Erythroblast (primary cell): ENCODE results near the gene DOCK9.

Source experiments
- DNase-seq, 2 experiments: peaks; one replicate each; lab custom pipeline; 2025; lab: John Stamatoyannopoulos, UW
- GATA1 ChIP-seq: IDR thresholded peaks from 2 replicates; pipeline ENCODE4 v1.6.1; 2011; ENCODE audit warnings: low read depth, mild to moderate bottlenecking, control low read depth, low read length, moderate library complexity
- POLR2A ChIP-seq: IDR thresholded peaks from 2 replicates; pipeline ENCODE4 v1.6.1; 2011; ENCODE audit warnings: mild to moderate bottlenecking, low read length

Gene DOCK9

DNA sequence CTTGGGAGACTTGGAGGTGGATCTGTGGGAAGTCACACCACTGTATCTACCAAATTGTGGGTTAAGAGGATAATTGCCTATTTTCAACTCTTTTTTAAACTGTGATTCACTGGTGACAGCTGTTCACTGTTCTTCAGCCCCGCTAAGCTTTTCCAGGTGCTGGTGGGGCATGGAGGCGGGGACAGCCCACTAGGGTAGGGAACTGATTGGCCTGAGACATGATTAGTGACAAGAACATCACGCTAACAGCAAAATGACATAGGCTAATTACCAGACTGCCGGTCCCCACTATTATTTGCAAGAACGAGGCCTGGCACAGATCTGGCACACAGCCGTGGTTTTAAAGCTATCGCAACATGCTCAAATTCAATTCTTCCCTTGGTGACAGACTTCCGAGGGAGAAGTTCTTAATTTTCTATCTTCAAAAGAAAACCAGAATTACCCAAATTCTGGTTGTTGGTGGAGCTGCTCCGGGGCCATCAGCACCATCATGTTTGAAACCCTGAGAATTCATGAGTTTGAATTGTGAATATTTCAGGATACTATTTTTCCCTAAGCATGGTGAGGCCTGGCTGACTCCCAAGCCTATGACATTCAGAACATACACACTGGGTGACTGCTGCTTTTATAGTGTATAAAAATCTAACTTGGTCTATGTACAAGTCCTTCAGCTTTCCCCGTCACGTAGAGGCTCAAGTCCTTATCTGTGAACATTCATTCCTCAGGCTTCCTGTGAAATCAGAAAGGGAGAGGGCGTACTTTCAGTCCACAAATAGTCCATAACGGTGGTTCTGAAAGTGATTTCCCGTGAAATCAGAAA, 17.9 kb downstream of the DOCK9 start:
- TF ChIP-seq GATA1 (no peak), POLR2A (no peak)
- no peak for DNase-seq

DNA sequence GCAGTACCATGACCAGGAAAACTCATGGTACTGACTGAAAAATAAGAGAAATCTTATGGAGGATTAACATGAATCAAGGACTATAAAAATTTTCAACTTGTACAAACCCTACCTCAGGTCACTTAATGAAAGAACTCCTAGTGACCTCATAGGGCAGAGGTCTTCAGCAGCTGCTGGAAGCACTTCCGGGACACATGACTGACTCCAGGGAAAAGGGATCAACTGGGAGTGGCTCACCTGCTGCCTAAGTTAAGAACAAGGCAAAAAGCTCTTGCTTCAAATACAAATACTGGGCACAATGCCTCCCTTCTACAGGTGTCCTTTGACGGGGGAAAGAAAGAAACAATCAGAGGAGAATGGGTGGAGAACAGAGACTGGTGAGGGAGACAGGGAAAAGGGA, 18.6 kb downstream of the DOCK9 start:
- TF ChIP-seq GATA1 (no peak), POLR2A (no peak)
- DNase-seq: no peak

DNA sequence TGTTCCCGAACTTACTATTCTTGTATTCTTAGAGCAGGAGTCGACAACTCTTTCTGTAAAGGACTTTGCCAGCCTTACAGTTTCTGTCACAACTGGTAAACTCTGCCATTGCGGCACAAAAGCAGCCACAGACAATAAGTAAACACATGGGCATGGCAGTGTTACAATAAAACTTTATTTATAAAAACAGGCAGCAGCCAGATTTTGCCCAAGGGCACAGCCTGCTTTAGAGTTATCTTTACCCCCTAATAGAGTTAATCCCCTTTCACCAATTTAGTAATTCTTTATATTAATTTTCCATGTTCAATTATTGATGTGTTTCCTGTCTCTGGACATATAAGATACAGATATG, 19.4 kb downstream of the DOCK9 start:
- no peak for DNase-seq
- no peak for TF ChIP-seq POLR2A
- no peak for TF ChIP-seq GATA1

DNA sequence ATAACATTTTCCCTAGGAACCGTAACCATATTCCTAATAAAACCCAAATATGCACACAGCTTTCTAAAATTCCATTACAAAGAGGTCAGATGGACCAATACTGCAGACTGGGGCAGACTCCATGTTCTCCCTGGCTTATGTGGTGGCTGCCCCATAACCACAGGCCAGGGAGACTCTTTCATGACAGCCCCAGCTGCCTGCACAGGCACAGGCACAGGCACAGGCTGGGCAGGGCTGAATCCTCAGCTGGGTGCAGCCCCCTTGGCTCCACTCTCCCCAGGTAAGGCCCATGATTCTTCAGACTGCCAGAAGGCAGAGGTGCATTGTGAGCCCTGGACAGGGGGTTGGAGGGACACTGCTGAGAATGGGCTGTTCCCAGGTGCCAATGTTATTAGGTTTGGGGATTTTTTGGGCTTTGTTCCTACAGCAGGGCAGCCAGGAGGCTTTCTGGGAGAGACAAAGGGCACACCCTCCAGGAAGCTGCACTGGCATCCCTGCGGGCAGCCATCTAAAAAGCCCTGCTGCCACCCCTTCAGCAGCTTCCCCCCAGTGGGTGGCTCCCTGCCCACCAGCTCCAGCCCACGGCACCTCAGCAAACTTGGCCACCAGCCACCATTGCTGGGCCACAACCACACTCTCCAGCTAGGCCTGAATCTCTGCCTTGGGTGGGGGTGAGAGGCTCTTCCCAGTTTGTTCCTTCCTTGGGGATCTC, 20.0 kb downstream of the DOCK9 start:
- TF ChIP-seq POLR2A: no peak
- no peak for TF ChIP-seq GATA1
- DNase-seq: no peak

DNA sequence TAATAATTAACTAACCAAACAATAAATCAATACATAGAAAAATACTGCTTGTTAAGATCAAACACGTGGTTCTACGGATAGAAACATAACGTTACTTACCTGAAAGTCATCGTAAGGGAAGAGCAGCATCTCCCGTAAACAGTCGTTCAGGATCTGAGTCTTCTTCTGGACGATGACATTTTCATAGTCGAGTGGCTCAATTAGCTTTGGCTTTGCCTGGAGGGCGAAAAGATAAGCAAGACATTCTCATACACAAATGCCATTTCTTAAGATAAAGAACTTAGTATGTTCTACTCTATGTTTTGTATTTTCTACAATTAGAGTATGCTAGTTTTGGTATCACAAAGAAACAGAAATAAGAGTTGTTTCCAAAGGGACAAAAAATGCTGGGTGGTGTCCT, 22.5 kb downstream of the DOCK9 start:
- TF ChIP-seq POLR2A: no peak
- TF ChIP-seq GATA1: no peak
- DNase-seq: no peak

DNA sequence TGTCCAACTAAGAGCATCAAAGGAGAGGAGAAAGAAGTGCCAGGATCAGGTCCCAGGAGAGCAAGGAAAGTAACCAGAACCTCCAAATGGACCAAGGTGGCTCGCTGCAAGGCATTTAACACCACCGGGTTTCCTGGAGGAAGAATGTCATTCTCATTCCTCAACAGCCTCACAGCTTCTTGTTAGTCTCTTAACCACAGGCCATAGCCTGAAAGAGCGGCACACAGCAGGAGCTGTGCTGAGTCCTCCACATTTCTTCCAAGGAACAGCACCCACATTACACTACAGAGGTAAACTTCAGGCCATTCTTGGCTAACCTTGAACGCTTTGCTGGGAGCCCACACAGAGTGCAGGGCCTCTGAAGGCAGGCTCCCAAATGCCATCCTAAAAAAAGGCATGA, 23.6 kb downstream of the DOCK9 start:
- TF ChIP-seq GATA1: no peak
- TF ChIP-seq POLR2A: no peak

DNA sequence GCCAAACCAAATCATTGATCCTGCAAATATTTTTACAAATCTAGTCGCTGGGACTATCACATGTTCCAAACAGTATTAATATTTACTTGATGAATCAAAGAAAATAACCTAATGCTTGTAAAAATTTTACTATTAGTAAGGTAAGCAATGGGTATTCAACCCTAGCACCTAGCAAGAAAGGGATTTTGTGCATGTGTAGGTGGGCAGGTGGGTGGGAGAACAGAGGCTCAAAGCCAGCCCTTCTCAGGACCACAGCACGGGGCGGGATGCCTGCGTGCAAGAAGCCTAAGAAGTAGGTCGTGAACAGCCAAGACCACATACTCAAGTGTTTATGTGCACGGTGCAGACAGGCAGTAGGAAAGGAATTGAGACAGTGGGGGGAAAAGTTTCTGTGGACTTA, 26.6 kb downstream of the DOCK9 start:
- TF ChIP-seq GATA1: no peak
- no peak for TF ChIP-seq POLR2A
- no peak for DNase-seq

More for the DNA sequence above, 23.6 kb downstream of the DOCK9 start:
- DNase-seq: no peak

DNA sequence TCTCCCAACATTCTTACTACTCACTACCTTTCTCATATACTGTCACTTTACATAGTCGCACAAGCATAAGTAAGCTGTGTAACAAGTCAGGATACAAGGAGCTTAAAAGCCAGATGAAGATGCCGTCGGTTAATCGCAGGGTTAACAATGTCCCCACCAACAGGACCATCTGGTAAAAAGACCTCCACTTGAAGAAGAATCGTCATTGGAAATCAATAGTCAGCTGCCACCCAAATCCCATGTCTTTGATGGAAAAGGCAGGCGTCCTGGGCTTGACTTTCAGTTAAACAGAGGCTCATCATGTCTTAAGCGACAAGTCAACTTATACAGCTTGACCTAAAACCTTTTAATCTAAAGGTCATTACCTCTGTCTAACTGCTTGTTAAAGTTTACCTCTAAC, 27.2 kb downstream of the DOCK9 start:
- no peak for DNase-seq
- TF ChIP-seq POLR2A (no peak), GATA1 (no peak)

DNA sequence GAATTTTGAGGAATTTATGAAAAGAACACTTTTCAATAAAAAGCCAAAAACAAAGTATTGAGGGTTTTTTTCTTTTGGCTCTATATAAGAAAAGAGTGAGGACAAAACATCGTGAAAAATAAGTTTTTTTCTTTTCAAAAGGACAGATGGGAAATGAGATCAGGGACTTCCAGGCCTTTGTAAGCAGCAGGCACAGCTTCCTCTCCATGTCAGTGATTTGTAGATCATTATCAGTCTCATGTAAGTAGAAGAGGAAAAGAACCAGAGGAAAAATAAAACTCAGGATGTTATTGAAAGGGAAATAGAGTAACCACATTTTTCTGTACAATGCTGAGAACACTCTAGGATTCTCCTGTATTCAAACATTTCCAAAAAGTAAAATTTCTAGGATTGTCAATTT, 29.9 kb downstream of the DOCK9 start:
- no peak for TF ChIP-seq GATA1
- no peak for TF ChIP-seq POLR2A
- no peak for DNase-seq

DNA sequence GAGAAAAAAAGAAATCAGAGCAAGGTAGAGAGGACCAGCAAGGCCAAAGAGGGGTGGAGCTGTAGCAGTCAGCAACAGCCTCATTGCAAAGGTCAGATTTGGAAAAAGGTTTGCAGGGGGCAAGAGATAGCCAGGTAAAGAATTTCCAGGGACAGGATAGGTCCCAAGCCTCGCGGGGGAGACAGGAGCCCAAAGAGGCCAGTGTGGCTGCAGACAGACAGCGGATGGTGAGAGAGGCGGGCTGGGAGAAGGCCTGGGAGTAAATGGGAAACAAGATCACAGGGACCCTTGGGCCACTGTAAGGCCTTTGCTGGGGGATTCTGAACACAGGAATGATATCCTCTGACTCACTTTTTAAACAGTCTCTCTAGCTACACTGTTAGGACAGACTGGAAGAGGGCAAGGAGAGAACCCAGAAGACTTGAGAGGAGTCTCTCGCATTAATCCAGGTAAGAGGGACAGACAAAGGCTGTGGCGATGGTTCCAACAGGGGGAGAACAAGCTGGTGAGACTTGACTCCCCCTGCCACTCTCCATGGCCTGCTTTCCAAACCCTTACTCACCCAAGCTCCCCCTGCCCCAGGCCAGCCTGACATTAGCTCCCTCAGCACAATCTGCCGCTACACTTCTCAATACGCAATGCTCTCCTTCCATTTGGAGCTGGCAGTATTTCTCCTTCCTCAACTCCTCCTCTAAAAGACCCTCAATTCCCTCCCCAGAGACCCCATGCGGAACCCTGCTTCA, 31.8 kb downstream of the DOCK9 start:
- DNase-seq: no peak
- TF ChIP-seq GATA1 (no peak), POLR2A (no peak)

DNA sequence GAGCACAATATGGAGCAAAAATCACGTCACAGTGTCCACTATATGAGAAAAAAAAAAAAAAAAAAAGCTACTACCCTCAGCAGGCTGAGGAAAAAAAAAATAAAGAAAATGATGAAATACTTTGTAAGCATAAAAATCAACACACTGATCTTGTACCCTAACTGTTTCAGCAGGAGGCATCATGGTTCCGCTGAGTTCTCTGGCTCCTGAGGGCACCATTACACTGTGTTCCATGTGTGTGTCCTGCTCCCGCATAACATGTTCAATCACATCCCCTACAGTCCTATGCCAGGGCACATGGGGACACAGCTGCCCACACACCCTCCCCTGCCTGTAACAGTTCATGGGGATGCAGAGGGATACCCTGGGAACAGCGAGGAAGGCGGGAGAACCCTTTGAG, 33.5 kb downstream of the DOCK9 start:
- DNase-seq: peak; percentile 9 to 48
- no peak for TF ChIP-seq GATA1
- TF ChIP-seq POLR2A: no peak

DNA sequence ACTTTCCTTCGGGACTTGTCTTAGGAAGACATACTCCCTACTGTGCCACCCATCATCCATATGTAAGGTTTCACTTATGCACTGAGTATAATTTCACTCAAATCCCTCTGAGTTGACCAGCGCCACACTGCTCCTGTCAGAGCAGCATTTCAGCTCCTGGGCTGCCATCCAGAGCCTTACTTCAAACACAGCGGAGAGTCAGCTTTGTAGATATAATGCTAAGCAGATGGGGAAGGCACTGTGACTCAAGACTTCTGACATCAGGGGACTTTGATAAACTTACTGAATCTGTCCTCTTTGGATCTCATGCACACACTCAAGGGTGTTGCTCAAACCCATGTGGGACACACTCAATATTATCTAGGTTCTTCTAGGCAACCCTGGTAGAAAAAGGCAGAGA, 34.9 kb downstream of the DOCK9 start:
- peak; percentile 12 to 23 for DNase-seq
- TF ChIP-seq POLR2A (no peak), GATA1 (no peak)

DNA sequence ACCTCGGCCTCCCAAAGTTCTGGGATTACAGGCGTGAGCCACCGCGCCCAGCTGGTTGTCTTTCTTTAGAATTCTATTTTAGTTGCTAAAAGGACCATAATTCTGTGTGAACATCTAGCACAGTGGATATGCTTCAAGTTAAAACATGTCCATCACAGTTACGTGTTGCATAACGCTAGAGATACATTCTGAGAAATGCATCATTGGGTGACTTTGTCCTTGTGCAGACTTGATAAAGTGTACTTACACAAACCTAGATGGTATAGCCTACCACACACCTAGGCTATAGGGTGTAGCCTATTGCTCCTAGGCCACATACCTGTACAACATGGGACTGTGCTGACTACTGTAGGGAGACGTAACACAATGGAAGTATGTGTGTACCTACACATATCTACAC, 35.4 kb downstream of the DOCK9 start:
- TF ChIP-seq POLR2A: no peak
- TF ChIP-seq GATA1: no peak
- no peak for DNase-seq

DNA sequence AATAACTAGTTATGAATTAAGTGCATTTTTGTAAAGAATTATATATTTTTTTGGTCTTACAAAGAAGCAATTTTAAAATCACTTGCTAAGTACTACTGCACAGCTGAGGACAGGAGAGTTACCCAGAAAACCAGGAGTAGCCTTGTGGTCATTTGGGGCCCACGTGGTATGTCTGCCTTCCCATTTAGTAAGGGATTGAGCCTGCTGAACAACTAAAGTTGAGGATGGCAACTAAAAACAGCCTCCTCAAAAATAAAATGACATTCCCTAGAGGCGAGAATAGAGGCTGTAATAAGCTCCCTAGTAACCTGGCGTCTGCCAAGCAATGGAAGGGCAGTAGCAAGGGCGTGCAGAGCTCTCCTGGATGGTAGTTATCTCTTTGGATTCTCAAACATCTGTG, 36.3 kb downstream of the DOCK9 start:
- DNase-seq: no peak
- no peak for TF ChIP-seq GATA1
- TF ChIP-seq POLR2A: no peak
